Measurements from ENCODE around the gene PPP1R12C.
"Not testable (repeated sequence)": the region's sequence is repeated elsewhere in the genome, so short reads cannot be mapped to it uniquely, and the experiment has no call there.

PPP1R12C gene

GRCh38 chr19:55112246-55112776 is 5.1 kb downstream of the PPP1R12C start:
- no peak for DNase-seq (ENCODE audit: low read depth in 3 of 3, low spot score in 1 of 3)

DNA sequence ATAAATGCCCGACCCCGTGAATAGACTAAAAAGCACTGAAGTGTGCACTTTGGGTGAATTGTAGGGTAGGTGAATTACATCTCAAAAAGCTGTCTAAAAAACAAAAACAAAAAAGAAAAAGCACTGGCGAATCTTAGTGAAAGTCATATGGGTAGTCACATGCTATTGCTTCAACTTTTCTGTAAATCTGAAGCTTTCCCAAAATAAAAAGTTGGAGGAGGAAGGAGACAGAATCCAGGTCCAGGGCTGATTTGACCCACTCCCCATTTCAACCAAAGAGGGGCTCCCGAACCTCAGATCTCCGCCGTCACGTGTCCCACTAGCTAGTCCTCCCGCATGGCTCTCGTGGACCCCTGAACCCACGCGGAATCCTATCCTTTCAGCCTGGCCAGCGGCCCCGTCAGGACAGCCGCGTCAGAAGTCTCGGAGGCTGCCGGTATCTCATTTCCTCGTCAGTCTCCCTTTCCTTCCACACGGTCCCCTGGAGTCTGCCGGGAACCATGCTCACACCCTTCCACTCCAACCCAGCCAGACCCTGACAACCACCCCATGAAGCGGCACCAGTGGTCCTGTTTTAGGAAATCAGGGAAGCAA is 6.1 kb downstream of the PPP1R12C start:
- no peak for DNase-seq (ENCODE audit: low read depth in 3 of 3, low spot score in 1 of 3)

DNA sequence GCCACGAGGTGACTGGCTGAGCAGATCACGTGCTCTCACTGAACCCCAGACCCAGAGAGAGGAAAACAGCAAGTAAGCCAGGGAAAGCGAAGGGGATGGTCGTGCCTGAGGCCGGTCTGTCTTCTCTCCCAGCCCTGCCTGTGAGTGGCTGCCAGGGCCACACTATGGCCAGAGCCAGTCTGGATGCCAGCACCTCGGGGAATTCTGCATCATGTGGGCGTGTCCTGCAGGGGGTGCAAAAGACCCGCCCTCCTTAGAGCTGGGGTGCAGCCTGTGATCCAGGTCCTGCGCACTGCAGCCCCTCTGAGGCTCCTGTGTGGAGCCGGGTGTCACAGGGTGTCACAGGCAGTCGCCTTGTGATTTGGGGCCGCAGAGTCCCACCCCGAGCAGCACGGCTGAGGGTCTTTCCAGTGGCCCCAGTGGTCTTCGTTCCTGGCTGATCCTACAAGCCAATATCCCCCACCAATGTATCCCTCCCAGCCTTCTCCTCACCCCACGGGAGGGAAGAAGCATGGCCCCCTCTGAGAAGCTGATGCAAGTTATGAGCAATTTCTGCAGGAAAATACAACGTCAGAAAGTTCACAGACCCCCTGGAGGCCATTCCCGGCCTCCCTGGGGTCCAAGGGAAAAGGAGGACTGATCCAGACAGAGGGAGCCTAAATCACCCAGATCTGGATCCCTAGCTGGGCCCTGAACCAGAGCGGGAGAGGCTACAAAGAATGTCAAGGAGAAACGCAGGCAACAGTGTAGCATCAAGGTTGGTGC is 7.7 kb downstream of the PPP1R12C start:
- no peak for DNase-seq (ENCODE audit: low read depth in 3 of 3, low spot score in 1 of 3)

GRCh38 chr19:55107252-55107651 is 10.2 kb downstream of the PPP1R12C start:
- not testable (repeated sequence) for DNase-seq (ENCODE audit: low read depth in 3 of 3, low spot score in 1 of 3)

GRCh38 chr19:55106591-55106990 is 10.8 kb downstream of the PPP1R12C start:
- no peak for DNase-seq (ENCODE audit: low read depth in 3 of 3, low spot score in 1 of 3)

GRCh38 chr19:55105237-55105636 is 12.2 kb downstream of the PPP1R12C start:
- DNase-seq (ENCODE audit: low read depth in 3 of 3, low spot score in 1 of 3): no peak

DNA sequence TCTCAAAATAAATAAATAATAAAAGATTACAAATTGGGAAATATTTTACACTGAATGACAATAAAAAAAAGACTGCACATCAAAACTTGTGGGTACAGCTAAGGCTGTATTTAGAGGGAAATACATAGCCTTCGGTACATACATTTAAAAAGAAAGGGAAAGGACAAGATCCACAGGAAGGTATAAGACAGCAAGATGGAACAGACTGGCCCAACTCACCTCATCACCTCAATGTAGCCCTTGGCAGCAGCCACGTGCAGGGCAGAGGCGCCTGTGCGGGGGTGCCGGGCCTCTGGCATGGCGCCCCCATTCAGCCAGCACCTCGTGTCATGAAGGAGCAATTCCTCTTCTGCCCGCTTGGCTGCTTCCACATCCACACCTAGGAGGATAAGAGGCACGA is 14.2 kb downstream of the PPP1R12C start:
- DNase-seq (ENCODE audit: low read depth in 3 of 3, low spot score in 1 of 3): no peak

- DNase-seq (ENCODE audit: low read depth in 3 of 3, low spot score in 1 of 3): no peak
These were observed 16.2 kb downstream of the PPP1R12C start for GRCh38 chr19:55101261-55101660.

GRCh38 chr19:55099557-55100506 is 17.6 kb downstream of the PPP1R12C start:
- no peak for DNase-seq (ENCODE audit: low read depth in 3 of 3, low spot score in 1 of 3)

- DNase-seq (ENCODE audit: low read depth in 3 of 3, low spot score in 1 of 3): no peak
These were observed 18.5 kb downstream of the PPP1R12C start for GRCh38 chr19:55098716-55099556.

DNA sequence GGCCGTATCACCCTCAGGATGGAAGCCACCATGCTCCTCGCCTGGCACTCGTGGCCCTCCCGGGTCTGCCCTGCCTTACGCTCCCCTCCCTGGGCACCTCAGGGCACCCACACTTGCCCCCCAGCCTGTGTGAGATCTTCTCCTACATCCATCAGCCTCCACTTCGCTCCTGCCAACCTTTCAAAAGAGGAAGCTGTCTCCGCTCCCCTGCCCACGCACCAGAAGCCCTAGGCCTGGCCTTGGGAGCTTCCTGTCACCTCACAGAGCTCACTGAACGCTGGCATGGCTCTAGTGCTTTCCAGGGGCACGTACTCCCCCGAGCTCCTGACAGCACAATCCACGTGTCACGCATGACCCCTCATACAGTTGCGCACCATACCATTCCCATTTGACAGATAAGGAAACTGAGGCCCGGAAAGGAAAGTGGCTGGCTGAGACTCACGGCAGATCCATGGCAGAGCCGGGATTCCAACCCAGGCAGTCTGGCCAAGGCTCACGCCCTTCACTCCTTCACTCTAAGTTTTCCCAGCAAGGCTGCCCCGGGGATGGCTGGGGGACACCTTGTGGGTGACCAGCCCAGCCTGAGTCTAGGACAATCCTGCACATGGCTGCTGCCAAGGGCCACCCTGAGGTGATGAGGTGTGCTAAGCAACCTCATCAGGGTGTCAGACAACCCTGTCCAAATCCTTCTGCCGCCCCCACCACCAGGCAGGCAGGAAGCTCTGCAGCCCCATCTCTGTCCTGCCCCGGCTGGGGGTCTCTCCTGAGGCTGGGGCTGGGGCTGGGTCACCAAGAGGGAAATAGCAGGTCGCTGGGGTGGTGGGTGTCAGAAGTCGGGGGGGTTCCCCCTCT is 19.3 kb downstream of the PPP1R12C start:
- DNase-seq (ENCODE audit: low read depth in 3 of 3, low spot score in 1 of 3): no peak

- DNase-seq (ENCODE audit: low read depth in 3 of 3, low spot score in 1 of 3): no peak
These were observed 21.3 kb downstream of the PPP1R12C start for GRCh38 chr19:55096061-55096701.

DNA sequence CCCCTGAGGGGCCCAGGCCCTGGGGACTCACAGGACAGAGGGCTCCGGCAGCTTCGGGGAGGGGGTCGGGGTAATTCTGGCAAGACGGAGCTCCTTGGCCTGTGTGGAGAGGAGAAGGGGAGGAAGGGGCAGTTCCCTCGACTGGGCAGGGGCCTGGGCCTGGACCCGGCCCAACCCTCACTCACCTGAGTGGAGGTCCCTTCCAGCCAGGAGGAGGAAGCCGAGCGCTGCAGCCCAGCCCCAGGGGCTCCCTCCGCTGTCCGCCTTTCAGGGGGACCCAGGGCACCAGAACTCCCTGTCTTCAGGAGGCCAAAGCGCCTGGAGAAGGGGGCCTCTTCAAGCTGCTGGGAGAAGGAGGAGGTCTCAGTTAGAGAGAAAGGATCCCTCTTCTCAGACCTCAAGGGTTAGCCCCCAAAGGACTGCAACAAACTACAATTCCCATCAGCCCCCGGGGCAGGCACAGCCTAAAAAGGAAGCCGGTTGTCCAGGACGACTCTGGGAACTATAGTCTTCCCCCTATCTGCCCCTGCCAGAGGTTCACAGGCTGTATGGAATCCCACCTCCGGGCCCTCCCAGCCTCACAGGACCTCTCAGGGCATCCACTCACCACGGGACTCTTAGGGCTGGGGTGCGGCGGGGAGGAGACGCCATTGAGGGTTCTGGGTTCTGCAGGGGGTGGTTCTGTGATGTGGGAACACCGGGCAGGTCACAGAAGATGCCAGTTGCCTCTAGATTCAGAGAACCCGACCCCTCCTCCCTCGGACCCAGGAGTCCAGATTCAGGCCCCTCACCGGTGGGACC is 22.0 kb downstream of the PPP1R12C start:
- no peak for DNase-seq (ENCODE audit: low read depth in 3 of 3, low spot score in 1 of 3)

- DNase-seq (ENCODE audit: low read depth in 3 of 3, low spot score in 1 of 3): no peak
These were observed 22.8 kb downstream of the PPP1R12C start for GRCh38 chr19:55094456-55095259.

DNA sequence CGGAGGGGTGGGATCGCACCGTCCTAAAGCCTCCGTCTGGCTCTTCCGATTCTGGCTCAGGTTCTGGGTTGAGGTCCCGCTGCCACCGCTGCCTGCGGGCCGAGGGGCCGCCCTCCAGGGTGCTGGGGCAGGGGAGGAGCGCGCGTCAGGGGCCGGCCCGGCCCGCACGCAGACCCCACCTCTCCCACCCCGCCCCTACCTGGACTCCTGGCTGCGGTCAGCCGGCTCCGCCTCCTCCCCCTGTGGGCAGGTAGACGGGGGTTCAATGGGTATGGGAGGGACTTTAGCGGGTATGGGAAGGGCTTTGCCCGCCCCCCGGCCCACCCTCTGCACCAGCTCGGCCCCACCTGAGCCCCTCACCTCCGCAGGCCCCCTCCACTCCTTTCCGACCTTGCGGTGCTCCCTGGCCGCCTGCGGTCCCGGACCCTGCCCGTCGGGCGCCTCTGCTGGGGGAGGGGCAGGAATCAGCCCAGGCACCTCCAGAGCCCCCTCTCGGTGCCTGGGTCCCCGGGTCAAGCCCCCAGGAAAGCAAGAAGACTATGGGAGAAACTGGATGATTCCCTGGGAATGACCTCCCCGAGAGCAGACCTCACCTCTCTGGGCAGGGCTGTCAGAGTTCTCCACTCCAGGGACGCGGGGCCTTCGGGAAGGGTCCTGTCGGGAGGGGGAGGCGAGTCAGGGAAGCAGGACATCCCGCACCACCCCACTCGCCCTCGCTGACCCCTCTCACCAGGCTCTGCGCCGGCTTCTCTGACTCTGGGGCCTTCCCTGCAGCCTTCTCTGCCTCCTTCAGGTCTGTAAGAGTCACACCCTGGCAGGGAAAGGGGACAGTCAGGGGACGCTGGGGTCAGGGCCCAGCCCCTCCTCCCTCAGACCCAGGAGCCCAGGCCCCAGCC is 24.8 kb downstream of the PPP1R12C start:
- DNase-seq (ENCODE audit: low read depth in 3 of 3, low spot score in 1 of 3): no peak

DNA sequence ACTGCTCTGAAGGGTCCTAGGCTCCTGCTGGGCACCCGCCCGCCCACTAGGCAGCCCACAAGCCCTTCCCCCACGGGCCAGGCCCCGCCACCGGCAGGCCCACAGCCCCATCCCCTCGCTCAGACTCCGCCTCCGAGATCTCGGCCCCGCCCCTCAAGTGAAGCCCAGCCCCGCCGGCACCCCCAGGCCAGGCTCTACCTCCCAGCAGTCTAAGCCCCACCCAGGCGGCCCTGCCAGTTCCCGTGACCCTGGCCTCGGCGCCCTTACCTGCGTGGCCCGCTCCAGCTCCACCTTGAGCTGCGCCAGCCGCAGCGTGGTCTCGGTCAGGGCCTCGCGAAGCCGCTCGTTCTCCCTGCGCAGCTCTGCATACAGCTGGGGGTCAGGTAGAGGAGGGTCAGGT is 25.5 kb downstream of the PPP1R12C start:
- DNase-seq (ENCODE audit: low read depth in 3 of 3, low spot score in 1 of 3): no peak

All from stimulated activated CD4-positive, alpha-beta T cell treated with anti-CD3 and anti-CD28 coated beads, TNF-alpha, amount 100 ng/mL, for 1 hour (primary cell).